Keratinocyte (primary cell): ENCODE data around the gene ZMIZ1. TPM values are rescaled to one million over a fixed set of nuclear protein-coding genes. Genes with fewer than 3 reads are reported as not detected.

Source experiments
- DNase-seq: peaks from one replicate; pipeline ENCODE4 v3.0.0-alpha.2; 2011; ENCODE audit warnings: low read depth, missing footprints, low spot score
- FAIRE-seq: peaks from 2 replicates; lab custom pipeline; 2011; peaks lifted over from hg19 to GRCh38; lab: Jason Lieb, UNC
- H2AFZ ChIP-seq: 2 replicates; pipeline ENCODE4 v1.6.0; 2012; ENCODE audit warnings: low read length, control low read depth, inconsistent platforms; ENCODE audit not compliant: control insufficient read depth
- H3K27ac ChIP-seq: 2 replicates; pipeline ENCODE4 v1.5.1; 2011; ENCODE audit warnings: low read length; ENCODE audit not compliant: control insufficient read depth, insufficient read depth
- H3K27me3 ChIP-seq: 3 replicates; pipeline ENCODE4 v1.6.0; 2011; ENCODE audit warnings: low read length; ENCODE audit not compliant: control insufficient read depth, insufficient read depth; ENCODE audit errors: extremely low read depth
- H3K36me3 ChIP-seq, 2 experiments: 2 replicates in 1 of 2; 3 replicates in 1 of 2; pipeline ENCODE4 v1.5.1; 2011; ENCODE audit warnings: low read length in 2 of 2, mild to moderate bottlenecking in 1 of 2; ENCODE audit not compliant: control insufficient read depth in 2 of 2, insufficient read depth in 2 of 2; ENCODE audit errors: extremely low read depth in 1 of 2
- H3K4me1 ChIP-seq: 3 replicates; pipeline ENCODE4 v1.5.1; 2011; ENCODE audit warnings: low read length; ENCODE audit not compliant: control insufficient read depth, insufficient read depth; ENCODE audit errors: extremely low read depth
- H3K4me2 ChIP-seq: 3 replicates; pipeline ENCODE4 v1.6.0; 2011; ENCODE audit warnings: low read depth, low read length; ENCODE audit not compliant: control insufficient read depth, insufficient read depth; ENCODE audit errors: extremely low read depth
- H3K4me3 ChIP-seq, 3 experiments: fragments of 200-600 bp in 1 of 3; sonication (generic) in 1 of 3; 2 replicates in 2 of 3; 3 replicates in 1 of 3; pipeline ENCODE4 v1.5.1; 2011 to 2016; ENCODE audit warnings: low read length in 3 of 3, mild to moderate bottlenecking in 3 of 3, control low read depth in 2 of 3, inconsistent platforms in 1 of 3, low read depth in 1 of 3, mixed read lengths in 1 of 3, mixed run types in 1 of 3, moderate library complexity in 1 of 3; ENCODE audit not compliant: control insufficient read depth in 2 of 3, insufficient read depth in 2 of 3; ENCODE audit errors: extremely low read depth in 1 of 3
- H3K79me2 ChIP-seq: 2 replicates; pipeline ENCODE4 v1.6.0; 2012; ENCODE audit warnings: low read length; ENCODE audit not compliant: control insufficient read depth, insufficient read depth
- H3K9ac ChIP-seq: 3 replicates; pipeline ENCODE4 v1.6.0; 2011; ENCODE audit warnings: low read length; ENCODE audit not compliant: control insufficient read depth, insufficient read depth; ENCODE audit errors: extremely low read depth
- H3K9me1 ChIP-seq: 3 replicates; pipeline ENCODE4 v1.6.0; 2011; ENCODE audit warnings: low read length; ENCODE audit not compliant: control insufficient read depth, insufficient read depth; ENCODE audit errors: extremely low read depth
- H3K9me3 ChIP-seq: 2 replicates; pipeline ENCODE4 v1.5.1; 2012; ENCODE audit warnings: low read depth, low read length; ENCODE audit not compliant: control insufficient read depth
- H4K20me1 ChIP-seq: 3 replicates; pipeline ENCODE4 v1.6.0; 2011; ENCODE audit warnings: low read length; ENCODE audit not compliant: control insufficient read depth, insufficient read depth; ENCODE audit errors: extremely low read depth
- EZH2 ChIP-seq: IDR thresholded peaks from one replicate; pipeline ENCODE4 v1.6.1; 2012; ENCODE audit warnings: inconsistent platforms, mild to moderate bottlenecking, low read length, moderate library complexity
- dilution Hi-C: fragments of 300-500 bp; cut with MboI; formaldehyde crosslinking; loops from one replicate; pipeline ENCODE4 v1.7.0; 2020; ENCODE audit warnings: low sequenced_read_pairs; ENCODE audit not compliant: extremely low pct_ligation_motif_present
- polyA plus RNA-seq, 5 experiments: library from polyadenylated mRNA; depleted of rRNA in 3 of 5; stranded (reverse) in 3 of 5; stranded (forward) in 1 of 5; unstranded in 1 of 5; fragments of >200 nt; gene quantifications; 1 replicate in 1 of 5; 2 replicates in 3 of 5; 3 replicates in 1 of 5; pipeline versions ENCODE4 v1.2.1 to v1.2.3, GENCODE V29; 2011 to 2012; ENCODE audit warnings: missing spikeins in 2 of 5, low read depth in 1 of 5, low replicate concordance in 1 of 5
- TF ChIP-seq, protein P1 (sequence below), 3 experiments: IDR thresholded peaks in 1 of 3; conservative IDR thresholded peaks in 1 of 3; optimal IDR thresholded peaks in 1 of 3; 2 replicates in 2 of 3; 3 replicates in 1 of 3; pipeline versions ENCODE3 to v1.5.1; 2011; ENCODE audit warnings: low read length in 3 of 3, mild to moderate bottlenecking in 3 of 3, moderate library complexity in 2 of 3, control low read depth in 1 of 3, inconsistent platforms in 1 of 3; ENCODE audit not compliant: insufficient read depth in 2 of 3; ENCODE audit errors: extremely low read depth in 1 of 3

The ZMIZ1 gene
- polyA plus RNA-seq, 1 donor (not counting 4 experiments of a cell fraction or from before 2014, with no cell fraction given): 1.8 TPM

DNA sequence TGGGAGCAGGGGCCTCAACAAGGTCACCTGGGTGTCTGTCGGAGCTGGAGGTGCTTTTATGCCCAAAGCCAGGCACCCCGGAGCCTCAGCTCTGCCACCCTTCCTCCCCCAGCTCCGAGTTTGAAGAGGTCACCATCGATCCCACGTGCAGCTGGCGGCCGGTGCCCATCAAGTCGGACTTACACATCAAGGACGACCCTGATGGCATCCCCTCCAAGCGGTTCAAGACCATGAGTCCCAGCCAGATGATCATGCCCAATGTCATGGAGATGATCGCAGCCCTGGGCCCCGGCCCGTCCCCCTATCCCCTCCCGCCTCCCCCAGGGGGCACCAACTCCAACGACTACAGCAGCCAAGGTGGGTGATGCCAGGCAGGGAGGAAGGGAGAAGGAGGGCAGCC, 237.2 kb downstream of the ZMIZ1 start:
- Histone ChIP-seq H3K27ac (no peak overlapping the region), H3K9me1 (no peaks in the 10 kb centered on the region), H3K9me3 (no peaks in the 10 kb centered on the region), H4K20me1 (no peaks in the 10 kb centered on the region), H3K4me2 (no peak overlapping the region), H3K9ac (no peak overlapping the region), H3K27me3 (no peaks in the 10 kb centered on the region), H2AFZ (no peak overlapping the region), H3K36me3 (peaks cover 24 to 26% of the 10 kb centered on the region in 2 experiments), H3K79me2 (no peaks in the 10 kb centered on the region), H3K4me1 (peaks cover 10% of the 10 kb centered on the region), H3K4me3 (no peak overlapping the region)
- TF ChIP-seq, protein P1, sequence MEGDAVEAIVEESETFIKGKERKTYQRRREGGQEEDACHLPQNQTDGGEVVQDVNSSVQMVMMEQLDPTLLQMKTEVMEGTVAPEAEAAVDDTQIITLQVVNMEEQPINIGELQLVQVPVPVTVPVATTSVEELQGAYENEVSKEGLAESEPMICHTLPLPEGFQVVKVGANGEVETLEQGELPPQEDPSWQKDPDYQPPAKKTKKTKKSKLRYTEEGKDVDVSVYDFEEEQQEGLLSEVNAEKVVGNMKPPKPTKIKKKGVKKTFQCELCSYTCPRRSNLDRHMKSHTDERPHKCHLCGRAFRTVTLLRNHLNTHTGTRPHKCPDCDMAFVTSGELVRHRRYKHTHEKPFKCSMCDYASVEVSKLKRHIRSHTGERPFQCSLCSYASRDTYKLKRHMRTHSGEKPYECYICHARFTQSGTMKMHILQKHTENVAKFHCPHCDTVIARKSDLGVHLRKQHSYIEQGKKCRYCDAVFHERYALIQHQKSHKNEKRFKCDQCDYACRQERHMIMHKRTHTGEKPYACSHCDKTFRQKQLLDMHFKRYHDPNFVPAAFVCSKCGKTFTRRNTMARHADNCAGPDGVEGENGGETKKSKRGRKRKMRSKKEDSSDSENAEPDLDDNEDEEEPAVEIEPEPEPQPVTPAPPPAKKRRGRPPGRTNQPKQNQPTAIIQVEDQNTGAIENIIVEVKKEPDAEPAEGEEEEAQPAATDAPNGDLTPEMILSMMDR (optimal IDR thresholded peaks at IDR 0.05 in 1 of 3, IDR thresholded peaks at IDR 0.05 in 1 of 3, conservative IDR thresholded peaks at IDR 0.05 in 1 of 3; ENCODE audit: extremely low read depth in 1 of 3, insufficient read depth in 2 of 3, low read length in 3 of 3): no peak
- no peak for TF ChIP-seq EZH2
- FAIRE-seq (no peak), DNase-seq (no peak)
- dilution Hi-C loops: no loop called here

DNA sequence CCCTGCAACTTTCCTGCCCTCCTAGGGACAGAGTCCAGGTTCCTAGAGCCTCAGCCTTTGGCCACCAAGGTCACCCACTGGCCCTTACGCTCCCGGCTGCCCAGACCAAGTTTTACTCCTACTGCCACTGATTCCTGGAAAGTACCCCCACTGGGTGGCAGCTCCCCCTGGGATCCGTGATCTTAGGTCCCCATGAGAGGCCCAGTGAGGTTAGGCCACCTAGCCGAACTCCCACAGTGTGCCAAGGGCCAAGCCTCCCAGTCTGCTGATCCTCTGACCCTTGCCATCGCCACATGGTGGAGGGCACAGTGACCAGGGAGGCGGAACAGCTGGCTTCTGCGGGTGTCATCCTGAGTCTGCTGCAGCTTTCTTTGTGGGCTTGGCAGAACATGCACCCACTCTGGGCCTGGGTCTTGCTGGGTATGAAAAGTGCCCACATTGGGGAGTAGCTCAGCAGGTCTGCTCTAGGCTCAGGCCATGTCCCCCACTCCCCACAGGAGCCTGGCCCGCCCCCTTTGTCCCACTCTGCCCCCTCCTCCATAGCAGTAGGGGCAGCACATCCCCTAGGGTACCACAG, 238.0 kb downstream of the ZMIZ1 start:
- H4K20me1 ChIP-seq: no peaks in the 10 kb centered on the region
- no peaks in the 10 kb centered on the region for H3K27me3 ChIP-seq
- TF ChIP-seq, protein P1 (optimal IDR thresholded peaks at IDR 0.05 in 1 of 3, IDR thresholded peaks at IDR 0.05 in 1 of 3, conservative IDR thresholded peaks at IDR 0.05 in 1 of 3; ENCODE audit: extremely low read depth in 1 of 3, insufficient read depth in 2 of 3, low read length in 3 of 3): no peak
- TF ChIP-seq EZH2: no peak
- H3K4me3 ChIP-seq: no peak overlapping the region
- FAIRE-seq (no peak), DNase-seq (no peak)
- H3K4me2 ChIP-seq: no peak overlapping the region
- dilution Hi-C loops: no loop called here
- H3K4me1 ChIP-seq: peaks cover 10% of the 10 kb centered on the region
- no peak overlapping the region for H3K27ac ChIP-seq
- no peaks in the 10 kb centered on the region for H3K9me1 ChIP-seq
- peaks cover 18% of the 10 kb centered on the region in 2 experiments for H3K36me3 ChIP-seq
- H3K9me3 ChIP-seq: no peaks in the 10 kb centered on the region
- no peak overlapping the region for H3K9ac ChIP-seq
- H3K79me2 ChIP-seq: no peaks in the 10 kb centered on the region
- no peak overlapping the region for H2AFZ ChIP-seq
